GM10266 (cell line): ENCODE results near the gene MYO1D.

Experiments
- DNase-seq: peaks from one replicate; pipeline ENCODE4 v3.0.0; 2012; ENCODE audit errors: extremely low spot score
- CTCF ChIP-seq: IDR thresholded peaks from 2 replicates; pipeline ENCODE4 v1.5.1; 2012; ENCODE audit warnings: mild to moderate bottlenecking, low read depth; ENCODE audit not compliant: control insufficient read depth, insufficient read depth; ENCODE audit errors: missing control alignments

MYO1D gene

GRCh38 chr17:32835291-32835761, 41.6 kb downstream of the MYO1D start:
- no peak for TF ChIP-seq CTCF
- no peak for DNase-seq

GRCh38 chr17:32834104-32834503, 42.8 kb downstream of the MYO1D start:
- no peak for TF ChIP-seq CTCF
- no peak for DNase-seq

- no peak for TF ChIP-seq CTCF
These were observed 43.4 kb downstream of the MYO1D start for GRCh38 chr17:32833526-32833925.

GRCh38 chr17:32833076-32833475, 43.8 kb downstream of the MYO1D start:
- TF ChIP-seq CTCF: no peak
- DNase-seq: no peak

More at GRCh38 chr17:32833526-32833925, 43.4 kb downstream of the MYO1D start:
- no peak for DNase-seq

- DNase-seq: no peak
- TF ChIP-seq CTCF: no peak
These were observed 45.2 kb downstream of the MYO1D start for GRCh38 chr17:32831627-32832243.

GRCh38 chr17:32831223-32831622, 45.7 kb downstream of the MYO1D start:
- DNase-seq: no peak
- TF ChIP-seq CTCF: no peak

GRCh38 chr17:32828822-32829221, 48.1 kb downstream of the MYO1D start:
- no peak for DNase-seq

More at GRCh38 chr17:32828822-32829221, 48.1 kb downstream of the MYO1D start:
- TF ChIP-seq CTCF: no peak
